MCF 10A (cell line): ENCODE measurements around the gene AHNAK. TPM values are rescaled to one million over a fixed set of nuclear protein-coding genes. Genes with fewer than 3 reads are reported as not detected.
"Not testable (repeated sequence)": the region's sequence is repeated elsewhere in the genome, so short reads cannot be mapped to it uniquely, and the experiment has no call there.

Experiments used
- BruUV-seq: library from RNA; stranded (reverse); fragments of 400-500 nt; replicated peaks from 2 replicates; lab custom pipeline; 2021; lab: Mats Ljungman, UMichigan
- CTCF ChIA-PET: fragments of 300-600 bp; sonication (Branson Sonifier 250); formaldehyde crosslinking; extraction: SDS; loops from one replicate; lab custom pipeline; 2021; ENCODE audit warnings: antibody characterized with exemption, inconsistent platforms; lab: Yijun Ruan, JAX
- POLR2A ChIA-PET: fragments of 300-600, 350-650 bp; sonication (Branson Sonifier 250); formaldehyde crosslinking; extraction: SDS; loops from one replicate; lab custom pipeline; 2020; ENCODE audit warnings: antibody characterized with exemption, inconsistent platforms; lab: Yijun Ruan, JAX
- DNase-seq: peaks from one replicate; pipeline ENCODE4 v3.0.0-alpha.2; 2018; ENCODE audit not compliant: unreplicated experiment
- H3K27ac Mint-ChIP-seq: one replicate; pipeline ENCODE4 v1.8.0; 2022; ENCODE audit warnings: mild to moderate bottlenecking, low read depth, mixed read lengths; ENCODE audit not compliant: unreplicated experiment
- H3K27me3 Mint-ChIP-seq: one replicate; pipeline ENCODE4 v1.8.0; 2022; ENCODE audit warnings: mixed read lengths; ENCODE audit not compliant: insufficient read depth, unreplicated experiment
- H3K36me3 Mint-ChIP-seq: one replicate; pipeline ENCODE4 v1.8.0; 2022; ENCODE audit warnings: mild to moderate bottlenecking, moderate library complexity, mixed read lengths; ENCODE audit not compliant: insufficient read depth, unreplicated experiment
- H3K4me1 Mint-ChIP-seq: one replicate; pipeline ENCODE4 v1.8.0; 2022; ENCODE audit warnings: mixed read lengths; ENCODE audit not compliant: insufficient read depth, unreplicated experiment
- H3K4me3 Mint-ChIP-seq: one replicate; pipeline ENCODE4 v1.8.0; 2022; ENCODE audit warnings: mild to moderate bottlenecking, moderate library complexity, mixed read lengths; ENCODE audit not compliant: unreplicated experiment
- H3K9me3 Mint-ChIP-seq: one replicate; pipeline ENCODE4 v1.8.0; 2022; ENCODE audit warnings: mixed read lengths; ENCODE audit not compliant: unreplicated experiment
- CTCF ChIP-seq: fragments of 200-600 bp; IDR thresholded peaks from one replicate; pipeline ENCODE4 v1.8.0; 2022; ENCODE audit warnings: antibody characterized with exemption, mild to moderate bottlenecking; ENCODE audit not compliant: unreplicated experiment
- intact Hi-C: fragments of 100-400 bp; cut with micrococcal nuclease; formaldehyde crosslinking; loops from 2 replicates; pipeline ENCODE4 v1.14.1; 2022
- total RNA-seq: library from RNA; stranded (reverse); gene quantifications from 2 replicates; pipeline ENCODE4 v1.2.3, GENCODE V29; 2022

The AHNAK gene
- total RNA-seq, 1 experiment from 2014 or later, result 429 TPM

GRCh38 chr11:62573006-62573591 lies 26.5 kb upstream of the AHNAK start:
- peak overlapping the region; percentile 100 for H3K27ac Mint-ChIP-seq
- H3K27me3 Mint-ChIP-seq, result no peaks in the 10 kb centered on the region
- H3K4me3 Mint-ChIP-seq, result peak overlapping the region; percentile 100
- peak; percentile 25 for DNase-seq
- ChIA-PET POLR2A (interaction anchor here (0.5 to 6.9 kb wide), 54 partner anchors 8 to 1593 kb away, joined by 3 to 164 read pairs (median 6); partner anchors contain the start of genes AHNAK, B3GAT3, C11orf98 and CSKMT), CTCF (interaction anchor here (0.6 to 1.6 kb wide), 11 partner anchors 13 to 178 kb away, joined by 3 to 8 read pairs (median 4); no protein-coding TSS in a partner anchor)
- H3K4me1 Mint-ChIP-seq, result peaks cover 30% of the 10 kb centered on the region
- no peak for TF ChIP-seq CTCF
- intact Hi-C loops, result loop anchor here (5.0 kb wide), 1 partner anchor 39 kb away; the partner anchor contains the start of genes EML3 and ROM1
- H3K36me3 Mint-ChIP-seq, result peaks cover 76% of the 10 kb centered on the region
- TSS peak; percentile 65 for BruUV-seq
- no peaks in the 10 kb centered on the region for H3K9me3 Mint-ChIP-seq

GRCh38 chr11:62572431-62572830 lies 25.8 kb upstream of the AHNAK start:
- BruUV-seq, result no TSS peak
- Mint-ChIP-seq H3K4me1 (peaks cover 33% of the 10 kb centered on the region), H3K27ac (peak overlapping the region; percentile 100), H3K36me3 (peaks cover 76% of the 10 kb centered on the region), H3K9me3 (no peaks in the 10 kb centered on the region), H3K4me3 (peak overlapping the region; percentile 100), H3K27me3 (no peaks in the 10 kb centered on the region)
- POLR2A ChIA-PET, result interaction anchor here (0.5 to 6.9 kb wide), 20 partner anchors 9 to 1594 kb away, joined by 3 to 164 read pairs (median 3); partner anchors contain the start of genes AHNAK, B3GAT3, C11orf98 and CSKMT
- intact Hi-C loops, result loop anchor here (5.0 kb wide), 1 partner anchor 40 kb away; the partner anchor contains the start of genes EML3 and ROM1
- TF ChIP-seq CTCF, result no peak
- CTCF ChIA-PET, result interaction anchor here (0.6 to 1.6 kb wide), 7 partner anchors 12 to 178 kb away, joined by 3 to 8 read pairs (median 4); no protein-coding TSS in a partner anchor
- no peak for DNase-seq

GRCh38 chr11:62571493-62571892 lies 24.9 kb upstream of the AHNAK start:
- H3K4me1 Mint-ChIP-seq, result peaks cover 42% of the 10 kb centered on the region
- H3K27me3 Mint-ChIP-seq, BruUV-seq, DNase-seq, H3K9me3 Mint-ChIP-seq: not testable (repeated sequence)
- CTCF ChIA-PET, result interaction anchor here (1.0 to 2.3 kb wide), 5 partner anchors 8 to 71 kb away, joined by 3 to 14 read pairs (median 5); no protein-coding TSS in a partner anchor
- peak overlapping the region; percentile 100 for H3K4me3 Mint-ChIP-seq
- H3K27ac Mint-ChIP-seq, result peak overlapping the region; percentile 100
- POLR2A ChIA-PET, result interaction anchor here (0.6 to 6.9 kb wide), 5 partner anchors 11 to 1737 kb away, joined by 3 to 164 read pairs (median 28); partner anchors contain the start of genes AHNAK and TUT1
- H3K36me3 Mint-ChIP-seq, result peaks cover 76% of the 10 kb centered on the region
- intact Hi-C loops, result loop anchor here (5.0 kb wide), 1 partner anchor 41 kb away; the partner anchor contains the start of genes EML3 and ROM1

DNA sequence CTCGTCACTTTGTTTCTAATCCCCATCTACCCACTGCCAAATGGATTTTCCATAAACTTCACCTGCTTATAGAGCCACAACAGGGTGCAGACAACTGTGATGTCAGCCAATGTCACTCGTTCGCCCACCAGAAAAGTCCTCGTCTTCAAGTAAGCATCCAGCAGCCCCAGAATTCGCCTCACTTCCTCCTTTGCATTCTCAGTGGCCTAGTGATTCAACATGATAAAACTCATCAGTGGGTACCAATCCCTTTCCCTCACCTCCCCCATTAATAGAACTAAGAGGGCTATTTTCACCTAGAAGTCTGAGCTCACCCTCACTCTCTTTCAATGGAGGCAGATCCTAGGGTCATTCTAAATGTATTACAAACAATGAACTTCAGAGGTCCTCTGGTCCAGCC lies 24.3 kb upstream of the AHNAK start:
- H3K9me3 Mint-ChIP-seq, BruUV-seq, DNase-seq, H3K4me3 Mint-ChIP-seq, H3K27me3 Mint-ChIP-seq: not testable (repeated sequence)
- H3K4me1 Mint-ChIP-seq, result peaks cover 48% of the 10 kb centered on the region
- peaks cover 82% of the 10 kb centered on the region for H3K36me3 Mint-ChIP-seq
- H3K27ac Mint-ChIP-seq, result peak overlapping the region; percentile 100
- intact Hi-C loops, result loop anchor here (5.0 kb wide), 1 partner anchor 41 kb away; the partner anchor contains the start of genes EML3 and ROM1
- POLR2A ChIA-PET, result interaction anchor here (0.9 to 6.9 kb wide), 6 partner anchors 11 to 41 kb away, joined by 3 to 164 read pairs (median 18); partner anchors contain the start of genes AHNAK and TUT1
- CTCF ChIA-PET, result interaction anchor here (0.6 to 2.3 kb wide), 11 partner anchors 8 to 210 kb away, joined by 3 to 14 read pairs (median 3); no protein-coding TSS in a partner anchor
